GM12801 (cell line): ENCODE results near the gene OR8B12.

Experiments
- TF ChIP-seq, protein P1 (sequence below): IDR thresholded peaks from one replicate; pipeline ENCODE4 v1.5.1; 2011; ENCODE audit warnings: control low read depth; ENCODE audit not compliant: insufficient read length; ENCODE audit errors: extremely low read depth

Gene OR8B12

DNA sequence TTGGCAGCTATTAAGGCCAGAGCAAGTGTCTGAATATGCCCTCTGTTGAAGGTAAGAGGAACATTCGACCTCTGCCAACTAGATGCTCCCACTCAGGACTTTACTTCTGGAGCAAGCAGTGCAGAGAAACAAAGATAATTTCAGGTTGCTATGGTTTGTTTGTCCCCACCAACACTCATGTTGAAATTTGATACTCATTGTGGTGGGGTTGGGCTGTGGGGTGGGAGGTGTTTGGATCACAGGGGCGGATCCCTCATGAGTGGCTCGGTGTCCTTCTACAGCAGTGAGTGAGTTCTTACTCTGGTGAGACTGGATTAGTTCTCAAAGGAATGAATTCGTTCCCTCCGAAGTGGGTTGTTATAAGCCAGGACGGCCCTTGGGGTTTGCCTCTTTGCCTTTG, 38.4 kb upstream of the OR8B12 start:
- TF ChIP-seq, protein P1, sequence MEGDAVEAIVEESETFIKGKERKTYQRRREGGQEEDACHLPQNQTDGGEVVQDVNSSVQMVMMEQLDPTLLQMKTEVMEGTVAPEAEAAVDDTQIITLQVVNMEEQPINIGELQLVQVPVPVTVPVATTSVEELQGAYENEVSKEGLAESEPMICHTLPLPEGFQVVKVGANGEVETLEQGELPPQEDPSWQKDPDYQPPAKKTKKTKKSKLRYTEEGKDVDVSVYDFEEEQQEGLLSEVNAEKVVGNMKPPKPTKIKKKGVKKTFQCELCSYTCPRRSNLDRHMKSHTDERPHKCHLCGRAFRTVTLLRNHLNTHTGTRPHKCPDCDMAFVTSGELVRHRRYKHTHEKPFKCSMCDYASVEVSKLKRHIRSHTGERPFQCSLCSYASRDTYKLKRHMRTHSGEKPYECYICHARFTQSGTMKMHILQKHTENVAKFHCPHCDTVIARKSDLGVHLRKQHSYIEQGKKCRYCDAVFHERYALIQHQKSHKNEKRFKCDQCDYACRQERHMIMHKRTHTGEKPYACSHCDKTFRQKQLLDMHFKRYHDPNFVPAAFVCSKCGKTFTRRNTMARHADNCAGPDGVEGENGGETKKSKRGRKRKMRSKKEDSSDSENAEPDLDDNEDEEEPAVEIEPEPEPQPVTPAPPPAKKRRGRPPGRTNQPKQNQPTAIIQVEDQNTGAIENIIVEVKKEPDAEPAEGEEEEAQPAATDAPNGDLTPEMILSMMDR, result no peak

DNA sequence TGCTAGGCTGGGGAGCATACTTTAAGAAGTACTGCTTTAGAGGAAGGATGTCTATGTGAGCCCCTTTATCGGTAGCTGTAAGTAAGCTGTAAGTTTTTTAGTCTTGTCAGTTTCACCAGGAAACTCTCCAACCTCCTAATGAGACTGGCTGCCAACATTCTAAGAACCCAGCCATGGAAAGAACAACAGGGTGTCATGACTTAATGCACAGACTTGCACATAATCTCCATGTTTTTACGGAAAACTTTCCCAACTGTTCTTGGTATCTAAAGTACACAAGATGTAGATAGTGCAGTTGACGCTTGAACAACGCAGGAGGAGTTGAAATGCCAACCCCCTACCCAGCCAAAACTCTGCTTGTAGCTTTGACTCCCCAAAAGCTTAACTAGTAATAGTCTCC, 35.3 kb upstream of the OR8B12 start:
- TF ChIP-seq, protein P1, result no peak

DNA sequence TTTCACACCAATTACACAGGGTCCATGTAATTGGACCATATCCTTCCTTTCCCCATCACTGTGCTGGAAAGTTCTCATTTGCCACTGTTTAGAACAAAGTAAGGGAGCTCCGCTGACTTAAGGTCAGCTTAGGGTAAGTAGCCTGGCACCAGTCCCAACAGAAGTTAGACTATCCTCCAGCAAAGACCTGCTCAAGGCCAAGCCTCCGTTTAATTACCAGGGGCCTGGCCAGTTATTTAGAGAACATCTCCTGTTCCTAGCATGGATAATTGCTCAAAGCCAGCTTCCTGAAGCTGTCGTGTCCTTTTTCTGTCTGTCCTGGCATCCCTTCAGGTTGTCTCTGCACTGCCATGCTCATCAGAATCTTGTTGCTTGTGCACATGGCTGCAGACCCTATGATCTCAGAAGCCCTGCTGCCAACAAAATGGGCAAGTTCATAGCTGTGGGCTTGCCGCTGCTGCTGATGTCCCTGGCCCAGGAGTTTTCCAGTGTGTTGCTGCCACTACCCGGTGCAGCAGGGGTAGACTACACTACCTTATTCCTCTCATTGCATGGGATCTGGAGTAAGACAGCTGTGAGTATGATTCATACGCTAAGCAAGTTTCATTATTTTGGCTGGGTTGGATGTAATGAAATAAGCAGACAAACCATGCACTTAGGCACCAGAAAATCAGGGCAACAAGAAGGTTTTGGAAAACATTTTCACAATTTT, 34.4 kb upstream of the OR8B12 start:
- TF ChIP-seq, protein P1, result no peak

DNA sequence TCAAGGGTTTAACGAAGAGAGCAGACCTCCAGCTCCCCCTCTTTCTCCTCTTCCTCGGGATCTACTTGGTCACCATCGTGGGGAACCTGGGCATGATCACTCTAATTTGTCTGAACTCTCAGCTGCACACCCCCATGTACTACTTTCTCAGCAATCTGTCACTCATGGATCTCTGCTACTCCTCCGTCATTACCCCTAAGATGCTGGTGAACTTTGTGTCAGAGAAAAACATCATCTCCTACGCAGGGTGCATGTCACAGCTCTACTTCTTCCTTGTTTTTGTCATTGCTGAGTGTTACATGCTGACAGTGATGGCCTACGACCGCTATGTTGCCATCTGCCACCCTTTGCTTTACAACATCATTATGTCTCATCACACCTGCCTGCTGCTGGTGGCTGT, 26.7 kb upstream of the OR8B12 start:
- TF ChIP-seq, protein P1, result no peak

DNA sequence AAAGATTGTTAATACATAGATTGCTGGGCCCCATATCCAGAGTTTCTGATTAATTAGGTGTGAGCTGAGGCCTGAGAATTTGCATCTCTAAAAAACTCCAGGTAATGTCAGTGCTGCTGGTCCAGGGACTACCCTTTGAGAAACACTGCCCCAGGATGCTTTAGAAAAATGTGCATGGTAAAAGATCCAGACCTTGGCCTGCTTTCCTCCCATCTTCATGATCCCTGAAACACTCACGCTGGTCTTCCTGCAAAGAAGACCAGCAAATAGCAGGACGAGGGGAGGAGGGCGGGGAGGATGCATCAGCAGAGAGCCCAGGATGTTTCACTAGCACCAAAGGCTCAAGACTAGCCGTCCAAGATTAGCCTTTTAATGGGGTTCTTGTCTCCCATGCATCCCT, 26.2 kb upstream of the OR8B12 start, which contains the start of gene OR8A1:
Gene OR8A1, plus strand, starts transcription at position 301 of the 400 bp plus-strand sequence. CDS start 123 bp downstream, outside the sequence.
- TF ChIP-seq, protein P1, result no peak

DNA sequence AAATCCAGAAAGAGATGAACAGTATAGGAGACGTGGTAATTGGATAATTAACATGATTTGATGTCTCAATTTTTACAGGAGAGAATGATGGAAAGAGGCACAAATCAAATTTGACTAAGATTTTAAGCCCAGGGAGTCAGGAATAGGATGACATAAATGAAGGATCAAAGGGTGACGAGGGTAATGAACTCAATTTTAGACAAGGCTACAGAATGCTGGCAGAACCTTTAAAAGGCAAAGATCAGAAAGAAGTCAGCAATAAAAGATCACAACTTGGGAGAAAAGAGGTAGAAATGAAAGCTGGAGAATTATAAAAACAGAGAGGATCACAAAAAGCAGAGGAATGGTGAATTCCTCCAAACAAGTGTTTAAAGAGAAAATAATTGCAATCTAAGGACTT, 13.4 kb upstream of the OR8B12 start:
- TF ChIP-seq, protein P1, result no peak

DNA sequence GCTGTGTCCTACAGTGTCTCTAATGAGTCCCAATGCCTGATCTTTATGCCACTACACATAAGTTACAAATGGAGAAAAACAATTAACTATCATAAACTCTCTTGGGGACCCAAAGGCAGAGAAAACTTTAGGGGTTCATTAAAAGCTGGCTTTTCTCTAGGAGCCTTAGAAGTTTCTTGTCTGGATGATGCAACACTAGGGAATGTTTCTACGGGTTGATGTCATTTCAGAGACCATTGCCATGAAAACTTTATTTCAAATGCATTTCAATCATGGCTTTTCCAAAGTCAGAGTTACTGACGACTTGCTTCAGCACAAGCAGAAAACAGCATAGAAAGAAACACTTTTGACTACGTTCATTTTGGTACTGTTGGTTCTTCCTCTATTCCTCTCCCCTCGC, 8.5 kb upstream of the OR8B12 start:
- TF ChIP-seq, protein P1, result no peak
